ENCODE results near the gene TYW5.

The TYW5 gene, protein sequence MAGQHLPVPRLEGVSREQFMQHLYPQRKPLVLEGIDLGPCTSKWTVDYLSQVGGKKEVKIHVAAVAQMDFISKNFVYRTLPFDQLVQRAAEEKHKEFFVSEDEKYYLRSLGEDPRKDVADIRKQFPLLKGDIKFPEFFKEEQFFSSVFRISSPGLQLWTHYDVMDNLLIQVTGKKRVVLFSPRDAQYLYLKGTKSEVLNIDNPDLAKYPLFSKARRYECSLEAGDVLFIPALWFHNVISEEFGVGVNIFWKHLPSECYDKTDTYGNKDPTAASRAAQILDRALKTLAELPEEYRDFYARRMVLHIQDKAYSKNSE

DNA sequence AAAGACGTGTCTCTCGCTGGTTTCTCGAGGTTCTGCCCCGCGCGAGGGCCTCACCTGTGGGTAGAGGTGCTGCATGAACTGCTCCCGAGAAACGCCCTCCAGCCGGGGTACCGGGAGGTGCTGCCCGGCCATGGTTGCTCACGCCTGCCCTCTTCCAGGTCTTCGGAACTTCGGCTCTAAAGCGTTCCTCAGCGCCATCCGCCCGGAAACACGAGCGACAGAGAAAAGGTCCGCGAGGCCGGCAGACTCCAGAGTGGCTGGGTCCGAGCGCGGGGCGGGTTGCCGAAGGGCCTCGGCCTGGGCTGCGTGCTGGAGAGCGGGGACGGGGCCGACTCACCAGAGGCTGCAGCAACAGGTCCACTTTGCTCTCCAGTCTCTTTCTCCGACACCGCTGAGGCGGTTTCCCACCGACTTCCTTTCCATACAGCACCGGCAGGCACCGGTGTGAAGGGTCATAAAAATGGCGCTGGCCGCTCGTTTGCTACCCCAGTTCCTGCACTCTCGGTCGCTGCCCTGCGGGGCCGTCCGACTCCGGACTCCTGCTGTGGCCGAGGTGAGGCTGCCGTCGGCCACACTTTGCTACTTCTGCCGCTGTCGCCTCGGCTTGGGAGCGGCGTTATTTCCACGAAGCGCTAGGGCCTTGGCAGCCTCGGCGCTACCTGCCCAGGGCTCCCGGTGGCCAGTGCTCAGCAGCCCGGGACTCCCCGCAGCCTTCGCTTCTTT is at the start of gene TYW5, which contains the start of gene MAIP1:
Gene TYW5 (minus strand): TSS at position 153 of the 723 bp plus-strand sequence. CDS start 21 bp downstream, at position 132.
Gene MAIP1 (plus strand): TSS at position 244 of the 723 bp plus-strand sequence. CDS start 217 bp downstream, at position 461.
- peak; percentile 86 for DNase-seq

DNA sequence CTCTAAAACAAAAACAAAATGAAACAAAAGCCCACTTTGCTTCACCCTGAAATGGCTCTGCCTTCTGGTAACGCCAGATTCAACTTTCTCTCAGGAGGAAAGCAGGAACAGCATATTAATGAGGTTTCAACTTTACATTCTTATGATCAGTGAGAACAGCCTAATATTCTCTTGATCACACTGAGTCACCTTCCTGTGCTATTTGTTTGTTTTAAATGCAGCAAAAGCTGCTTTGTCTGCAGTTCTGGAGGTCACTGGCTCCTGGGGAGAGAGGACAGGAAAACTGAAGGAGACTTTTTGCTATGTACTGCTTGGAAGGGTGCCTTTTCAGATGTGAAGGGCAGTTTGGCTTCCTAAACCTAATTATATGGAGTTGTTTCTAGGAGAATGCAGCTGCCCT is 48.2 kb upstream of the TYW5 start:
- DNase-seq, result no peak

DNA sequence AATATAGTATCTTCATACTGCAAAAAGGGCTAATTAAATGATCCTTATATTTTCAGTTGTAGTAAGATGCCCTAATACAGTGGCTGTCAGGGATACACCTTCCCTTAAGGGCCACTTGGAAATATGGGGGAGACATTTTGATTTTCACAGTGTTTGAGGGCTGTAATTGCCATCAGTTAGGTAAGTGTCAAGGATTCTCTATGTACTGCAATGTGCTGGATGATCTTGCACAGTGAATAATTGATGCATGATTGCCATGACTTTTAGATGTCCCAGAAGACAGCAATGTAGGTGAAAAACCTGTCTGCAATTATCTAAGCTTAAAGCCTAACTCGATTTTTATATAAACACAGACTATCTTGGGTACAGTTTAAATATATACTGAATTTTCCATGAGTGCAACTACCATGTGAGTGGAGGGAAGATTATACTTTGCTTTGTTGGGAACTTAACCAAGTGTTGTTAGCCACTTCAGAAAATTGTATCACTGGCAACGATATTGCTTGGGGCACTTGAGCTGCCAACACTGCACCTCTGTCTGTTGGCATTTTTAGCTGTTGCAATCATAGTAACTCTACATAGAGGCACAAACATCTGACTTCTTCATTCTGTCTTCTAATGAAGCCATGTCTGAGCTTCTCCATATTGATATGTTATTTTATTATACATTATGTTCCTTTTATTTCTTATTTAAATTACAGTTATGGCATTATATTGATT is 45.3 kb upstream of the TYW5 start:
- DNase-seq, result no peak

DNA sequence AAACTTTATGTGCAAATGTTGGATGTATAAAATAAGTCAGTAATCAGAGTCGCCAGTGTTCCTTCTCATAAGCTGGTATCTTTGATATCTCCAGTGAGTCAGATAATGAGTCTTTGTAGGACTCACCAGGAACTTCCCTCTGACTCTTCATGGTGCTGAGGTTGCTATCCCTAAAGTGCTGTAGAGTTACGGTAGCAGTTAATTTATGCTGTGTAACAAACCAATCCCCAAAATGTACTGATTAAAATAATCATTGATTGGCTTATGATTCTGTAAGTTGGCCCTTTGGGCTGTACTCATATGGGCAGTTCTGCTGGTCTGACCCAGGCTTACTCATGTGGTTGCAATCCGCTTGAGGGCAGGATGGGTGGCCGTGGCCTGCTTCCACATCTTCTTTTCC is 43.9 kb upstream of the TYW5 start:
- DNase-seq, result no peak

DNA sequence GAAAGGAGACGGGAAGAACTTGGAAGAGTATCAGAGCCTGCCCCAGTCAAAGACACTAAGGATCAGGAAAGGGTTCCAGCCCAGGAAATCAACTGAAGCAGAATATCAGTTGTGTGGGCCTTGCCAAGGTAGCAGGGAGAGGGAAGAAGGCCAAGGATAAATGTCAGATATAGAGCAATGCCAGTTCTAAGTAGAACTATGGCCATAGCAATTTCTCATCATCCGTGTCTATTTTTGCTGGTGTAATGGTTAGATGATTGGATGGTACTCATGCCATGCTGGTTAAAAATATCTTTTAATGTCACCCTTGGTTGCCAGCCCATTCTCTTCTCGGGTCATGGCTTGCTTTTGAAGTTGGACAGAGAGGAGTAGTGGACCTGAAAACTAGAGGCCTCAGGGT is 42.0 kb upstream of the TYW5 start:
- DNase-seq, result no peak

DNA sequence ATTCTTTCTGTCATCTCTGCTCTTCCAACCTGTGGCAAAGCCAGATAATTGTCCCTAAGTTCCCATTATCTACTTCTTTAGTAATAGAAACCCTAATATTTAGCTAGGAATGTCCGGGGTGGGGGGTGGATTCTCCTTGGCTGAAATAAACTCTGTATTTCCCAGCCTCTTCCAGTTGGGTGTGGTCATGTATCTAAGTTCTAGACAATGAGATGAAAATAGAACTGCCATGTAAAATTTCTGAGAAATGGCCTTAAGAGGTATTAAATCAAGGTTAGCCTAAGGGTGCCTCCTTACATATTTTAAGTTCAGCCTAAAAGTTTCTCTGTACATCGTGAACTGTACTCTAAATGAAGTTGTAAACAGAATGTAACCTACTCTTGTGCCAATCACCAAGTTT is 39.6 kb upstream of the TYW5 start:
- no peak for DNase-seq

DNA sequence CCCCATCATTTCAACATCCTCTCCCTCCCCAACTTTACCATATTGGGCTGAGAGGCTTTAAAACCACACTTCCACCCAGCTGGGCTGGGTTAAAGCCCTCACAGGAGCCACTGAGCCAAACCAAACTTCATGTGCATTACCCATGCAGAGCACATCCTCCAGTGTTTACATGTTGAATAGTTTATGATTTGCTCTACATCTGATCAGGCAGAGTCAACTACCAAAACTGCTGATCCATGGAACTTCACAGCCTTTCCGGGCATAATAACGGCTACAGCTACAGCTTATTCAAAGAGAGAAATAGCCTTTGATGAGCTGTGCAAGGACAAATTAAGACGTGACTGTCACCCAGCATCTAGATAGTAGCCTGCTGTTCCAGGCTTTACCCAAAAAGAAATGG is 39.1 kb upstream of the TYW5 start:
- no peak for DNase-seq

DNA sequence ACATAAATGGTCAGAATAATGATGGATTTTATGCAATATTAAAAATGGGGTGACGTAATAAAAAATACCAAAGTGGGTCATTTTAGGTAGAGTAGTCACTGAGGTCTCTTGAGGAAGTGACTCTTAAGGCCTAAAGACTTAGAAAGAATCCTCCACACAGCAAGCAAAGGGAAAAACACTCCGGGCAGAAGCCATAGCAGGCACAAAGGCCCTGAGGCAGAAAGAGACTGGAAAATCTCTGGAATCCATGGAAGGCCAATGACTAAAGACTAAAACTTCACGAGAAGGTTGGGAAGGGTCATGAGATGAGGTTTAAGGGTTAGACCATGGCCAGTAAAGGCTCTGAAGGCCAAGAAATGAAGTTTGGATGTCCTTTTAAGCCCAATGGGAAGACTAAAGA is 37.0 kb upstream of the TYW5 start:
- DNase-seq, result no peak

DNA sequence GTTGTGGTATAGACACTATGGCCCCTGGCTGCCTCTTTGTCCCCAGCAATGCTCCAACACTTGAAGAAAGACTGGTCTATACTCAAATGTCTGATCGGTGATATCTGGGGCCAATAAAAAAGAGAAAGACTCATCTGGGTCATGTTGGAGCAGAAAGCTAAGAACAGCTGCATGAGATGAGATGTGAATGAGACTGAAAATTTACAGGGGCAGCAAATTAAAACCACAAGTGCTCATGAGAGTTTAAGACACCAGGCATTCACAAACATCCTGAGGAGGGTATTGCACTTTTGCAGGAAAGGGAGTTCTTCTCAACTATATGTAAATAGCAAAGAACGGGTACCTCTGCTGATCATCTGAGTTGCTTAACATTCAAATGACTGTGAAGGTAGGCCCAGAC is 36.4 kb upstream of the TYW5 start:
- DNase-seq, result no peak

DNA sequence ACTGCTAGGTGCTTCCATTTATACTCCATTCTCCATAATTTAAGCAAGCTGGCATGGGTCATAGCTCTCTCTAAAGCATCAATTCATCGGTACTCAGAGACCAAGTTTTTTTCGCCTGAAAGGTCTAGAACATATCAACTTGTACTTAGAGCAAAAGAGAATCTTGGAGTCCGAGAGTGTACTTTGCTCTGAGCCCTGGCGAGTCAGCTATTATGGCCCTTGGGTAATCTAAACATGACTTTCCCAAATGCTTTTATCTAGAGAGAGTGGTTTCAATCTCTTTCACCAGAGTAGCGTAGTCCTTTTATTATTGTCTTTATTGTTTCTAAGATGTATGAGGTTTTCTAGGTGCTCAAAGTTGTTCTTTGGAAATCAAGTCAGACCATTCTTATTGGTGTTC is 34.5 kb upstream of the TYW5 start:
- no peak for DNase-seq

DNA sequence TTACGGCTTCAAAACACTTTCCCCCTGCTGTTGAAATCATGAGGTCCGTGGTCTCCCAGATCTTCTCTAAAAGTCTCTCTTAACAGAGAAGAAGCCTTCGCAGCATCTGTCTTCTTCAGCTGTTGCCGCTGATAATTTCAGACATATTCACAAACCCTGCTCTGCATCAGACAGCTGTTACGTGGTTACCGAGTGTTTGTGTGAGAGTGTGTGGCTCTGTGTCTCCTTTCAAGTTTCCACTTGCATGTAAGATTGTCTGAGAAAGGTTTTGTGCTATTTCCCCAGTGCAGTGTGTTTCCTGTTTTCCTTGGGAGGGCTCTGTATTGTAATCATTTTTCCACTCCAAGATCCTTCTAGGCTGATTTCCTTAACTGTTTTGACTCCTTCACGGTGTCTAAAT is 32.9 kb upstream of the TYW5 start:
- no peak for DNase-seq

DNA sequence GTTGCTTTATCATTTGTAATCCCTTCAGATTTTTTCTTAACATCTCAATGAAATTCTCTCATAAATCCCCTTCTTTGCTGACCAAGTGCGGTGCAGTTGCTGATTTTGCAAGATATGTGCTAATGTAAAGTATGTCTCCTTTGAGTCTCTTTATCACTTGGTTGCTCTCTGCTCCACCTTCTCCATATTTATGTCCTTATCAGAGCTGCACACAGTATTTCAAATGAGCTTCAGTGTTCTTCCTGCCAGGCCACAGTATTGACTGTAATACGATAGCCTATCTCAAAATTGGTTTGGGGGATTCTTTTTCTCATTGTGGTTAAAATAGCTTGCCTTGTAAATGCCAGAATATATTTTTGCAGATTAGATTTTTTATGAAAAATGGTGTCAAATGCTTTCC is 32.3 kb upstream of the TYW5 start:
- no peak for DNase-seq

DNA sequence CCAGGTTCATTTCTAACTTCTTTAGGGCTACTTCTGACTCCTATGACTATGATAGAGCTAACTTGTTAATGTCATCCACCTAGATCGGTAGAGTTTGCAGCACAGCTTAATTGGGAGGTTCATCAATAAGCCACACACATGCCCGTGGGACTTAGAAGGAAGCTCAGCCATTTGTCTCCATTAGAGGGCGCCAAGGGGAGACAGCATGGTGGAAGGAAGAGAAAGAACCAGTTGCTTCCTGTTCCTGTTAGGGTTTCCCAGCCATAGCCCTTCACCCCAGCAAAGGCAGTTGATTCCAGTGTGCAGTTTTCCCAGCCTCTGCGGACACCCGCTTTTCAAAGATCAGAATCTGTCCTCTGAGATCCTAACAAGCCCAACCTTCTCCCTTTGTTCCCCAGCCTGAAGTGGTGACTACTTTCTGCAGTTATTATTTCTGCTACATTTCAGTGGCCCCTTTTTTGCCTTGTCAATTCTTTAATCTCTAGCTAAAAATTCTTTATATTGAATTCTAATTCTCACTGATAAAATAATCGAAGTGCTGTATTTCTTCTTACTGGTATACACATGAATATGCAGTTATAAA is 30.4 kb upstream of the TYW5 start:
- DNase-seq, result peak; percentile 78

DNA sequence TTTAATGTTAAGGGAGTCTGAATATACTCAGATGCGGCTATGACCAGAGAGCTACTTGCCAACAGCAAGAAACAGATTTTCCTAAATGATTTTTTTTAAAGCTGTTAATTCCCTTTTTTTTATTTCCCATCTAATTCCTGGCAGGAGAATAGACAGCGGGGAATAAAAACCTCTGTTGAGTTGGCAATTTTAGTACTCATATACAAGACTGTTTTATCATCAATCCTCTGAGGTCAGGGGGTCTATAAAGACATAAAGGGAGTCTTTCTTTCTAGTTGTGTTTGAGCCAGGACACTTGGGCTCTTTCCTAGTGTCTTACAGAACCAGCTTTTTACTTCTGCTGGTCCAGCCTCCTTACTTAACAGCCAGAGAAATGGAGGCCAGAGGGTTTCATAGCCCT is 29.5 kb upstream of the TYW5 start:
- no peak for DNase-seq

DNA sequence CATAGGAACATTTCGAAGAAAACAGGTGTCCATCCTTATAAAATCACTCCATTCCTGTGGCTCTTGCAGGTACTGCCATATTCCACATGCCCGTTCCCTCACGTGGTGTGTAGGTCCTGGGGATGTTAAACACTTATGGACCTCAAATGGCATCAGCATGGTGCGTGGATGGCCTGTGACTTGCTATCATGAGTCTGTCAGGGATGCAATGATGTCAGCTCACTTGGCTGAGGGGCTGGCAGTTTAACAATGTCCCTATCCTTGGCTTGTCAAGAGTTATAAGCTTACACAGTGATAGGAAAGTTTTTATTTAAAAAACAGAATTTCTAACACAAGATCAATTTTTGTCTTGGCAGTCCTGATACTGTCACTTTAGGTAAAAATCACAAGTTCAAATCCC is 28.9 kb upstream of the TYW5 start:
- DNase-seq, result no peak

DNA sequence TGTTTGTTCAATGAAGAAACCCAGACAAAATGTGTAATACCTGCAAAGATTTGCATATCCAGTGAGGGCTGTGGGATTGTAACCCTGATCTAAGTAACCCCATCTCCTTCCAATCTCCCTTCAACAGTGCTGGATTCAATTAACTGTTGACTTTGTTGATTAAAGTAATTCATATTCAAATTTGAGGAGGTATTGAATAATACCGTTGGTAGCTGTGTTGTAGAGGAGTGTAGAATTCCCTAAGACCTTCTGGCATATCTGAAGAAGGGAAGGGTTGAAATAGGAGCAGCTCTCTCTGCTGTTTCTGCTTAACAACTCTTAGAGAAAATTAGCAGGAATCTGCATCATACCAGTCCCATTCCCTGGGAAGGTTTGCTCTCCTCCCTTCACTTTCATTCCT is 28.2 kb upstream of the TYW5 start:
- no peak for DNase-seq

DNA sequence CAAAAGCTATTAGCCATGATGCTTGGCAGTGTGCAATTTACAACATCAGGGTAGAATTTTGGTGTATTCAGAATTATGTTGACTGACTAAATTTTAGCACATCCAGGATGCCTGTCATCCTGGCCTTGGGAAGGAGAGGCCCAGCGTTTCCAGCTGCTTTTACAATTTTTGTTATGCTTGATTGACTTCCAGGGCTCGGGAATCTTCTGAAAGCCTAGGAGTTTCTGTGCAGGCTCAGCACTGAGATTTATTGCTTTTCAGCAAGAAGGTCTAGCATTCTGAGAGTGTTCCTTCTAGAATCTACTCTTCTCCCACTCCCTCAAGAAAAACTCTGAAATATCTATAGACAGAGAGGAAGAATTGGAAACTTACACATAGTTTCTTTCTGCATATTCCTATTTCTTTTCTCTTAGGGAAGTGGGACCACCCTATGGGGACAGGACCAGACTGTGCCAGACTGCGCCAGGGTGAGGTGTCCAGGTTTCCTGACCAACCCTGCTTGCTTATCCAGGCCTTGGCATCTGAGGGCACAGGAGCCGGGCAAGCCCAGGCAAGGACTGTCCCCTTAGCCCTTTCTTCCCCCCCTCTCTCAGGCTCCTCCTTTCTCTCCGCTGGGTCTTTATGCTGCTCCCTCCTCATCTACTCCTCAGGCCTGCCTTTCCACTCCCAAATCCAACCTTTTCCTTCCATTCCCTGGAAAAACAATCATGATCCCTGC is 27.0 kb upstream of the TYW5 start:
- no peak for DNase-seq

DNA sequence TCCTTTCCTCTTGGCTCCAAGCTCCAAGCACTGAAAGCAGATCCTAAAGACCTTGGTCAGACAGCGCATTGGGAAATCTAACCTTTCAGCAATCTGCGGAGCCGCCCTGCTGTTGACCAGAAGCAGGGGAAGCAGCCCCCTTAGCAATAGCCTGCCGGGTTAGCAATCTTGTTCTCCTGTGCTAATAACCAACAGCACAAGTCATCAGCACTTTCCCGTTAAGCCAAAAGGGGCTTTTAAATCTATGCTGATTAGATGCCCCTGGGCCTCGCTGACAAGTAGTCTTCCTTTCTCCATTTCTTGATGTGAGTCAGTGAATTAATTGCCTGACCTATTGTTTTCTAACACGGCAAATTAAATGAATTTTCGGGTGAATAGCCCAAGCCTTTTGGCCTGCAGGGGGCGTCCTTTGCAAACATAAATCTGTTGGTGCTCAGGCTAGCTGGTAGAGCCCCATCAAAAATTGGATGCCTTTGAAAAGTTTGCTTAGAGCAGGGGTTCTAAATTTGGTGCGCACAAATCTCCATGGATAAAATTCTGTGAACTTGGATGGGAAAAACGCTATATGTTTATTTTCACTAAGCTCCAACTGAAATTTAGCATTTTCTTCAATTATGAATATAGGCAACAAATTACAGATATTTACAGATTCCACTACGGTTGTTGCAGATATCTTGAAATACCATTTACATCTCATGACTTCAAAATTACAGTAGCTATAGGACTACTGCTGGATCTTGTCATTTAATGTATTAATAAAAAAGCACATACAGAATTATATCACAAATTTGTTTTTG is 24.7 kb upstream of the TYW5 start:
- peak; percentile 91 for DNase-seq

DNA sequence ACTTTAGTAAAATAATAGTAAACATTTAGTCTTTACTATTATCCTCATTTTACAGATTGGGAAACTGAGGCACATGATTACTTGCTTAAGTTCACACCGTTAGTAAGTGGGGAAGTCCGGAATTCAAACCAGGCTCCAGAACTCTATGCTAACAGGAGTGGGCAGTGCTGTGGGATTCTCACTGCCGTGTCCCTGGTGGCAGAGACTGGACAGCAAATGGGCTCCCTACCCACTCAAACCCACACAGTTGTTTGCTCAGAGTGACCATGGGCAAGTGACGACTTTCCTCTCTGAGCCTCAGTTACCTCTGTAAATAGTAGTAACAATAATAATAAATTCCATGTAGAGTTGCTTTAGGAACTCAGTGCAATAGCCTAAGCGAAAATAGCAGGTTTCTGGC is 24.1 kb upstream of the TYW5 start:
- no peak for DNase-seq

DNA sequence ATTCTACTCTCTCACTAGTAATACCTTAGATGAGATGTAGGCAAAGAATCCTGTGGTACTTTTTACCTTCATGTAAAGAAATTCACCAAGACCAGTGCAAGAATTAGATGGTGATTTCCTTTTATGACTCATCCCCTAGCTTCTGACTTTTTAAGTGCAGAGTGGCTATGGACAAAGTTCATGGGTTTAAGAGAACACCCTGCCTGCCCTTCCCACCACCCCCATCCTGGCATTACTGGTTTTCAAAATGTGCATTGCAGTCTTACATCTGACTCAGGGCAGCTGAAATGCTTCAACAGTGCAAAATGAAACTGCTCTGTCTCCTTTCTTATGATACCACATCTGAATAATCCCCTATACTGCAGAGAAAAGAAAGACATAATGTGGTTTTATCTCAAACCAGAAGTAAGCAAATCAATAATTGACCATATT is 22.7 kb upstream of the TYW5 start:
- DNase-seq, result peak; percentile 59

DNA sequence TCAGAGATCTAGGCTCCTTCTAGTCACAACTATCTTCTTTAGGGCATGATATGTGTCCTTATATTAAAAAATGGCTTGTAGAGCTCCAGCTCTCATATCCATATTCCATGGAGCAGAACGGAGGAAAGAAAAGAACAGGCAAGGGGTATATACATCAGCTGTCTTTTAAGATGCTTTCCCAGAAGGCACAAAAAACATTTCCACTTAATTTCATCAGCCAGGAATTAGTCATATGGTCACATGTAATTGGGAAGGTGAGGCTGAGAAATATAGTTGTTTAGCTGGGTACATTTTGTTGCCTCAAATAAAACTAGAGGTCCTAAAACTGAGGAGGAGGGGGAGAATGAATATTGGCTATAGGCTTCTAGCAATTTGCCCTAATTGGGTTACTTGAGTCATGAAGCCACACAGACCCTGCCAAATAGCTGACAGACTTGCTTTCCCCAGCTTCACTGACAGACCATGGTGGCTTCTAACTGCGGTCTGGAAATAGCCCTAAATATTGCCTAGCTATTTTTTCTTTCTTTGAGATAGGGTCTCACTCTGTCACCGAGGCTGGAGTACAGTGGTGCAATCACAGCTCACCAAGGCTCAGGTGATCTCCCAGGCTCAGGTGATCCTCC is 20.1 kb upstream of the TYW5 start:
- DNase-seq, result no peak
